H1 (cell line): ENCODE data around the gene CCSAP. TPM values are rescaled to one million over a fixed set of nuclear protein-coding genes. Genes with fewer than 3 reads are reported as not detected.

Experiments used
- CTCF ChIA-PET: fragments of 300-600 bp; sonication (Branson Sonifier 250); formaldehyde crosslinking; loops from one replicate; lab custom pipeline; 2021; ENCODE audit not compliant: partially characterized antibody; lab: Charles Lee
- POLR2A ChIA-PET: fragments of 300-600 bp; sonication (Branson Sonifier 250); formaldehyde crosslinking; loops from one replicate; lab custom pipeline; 2021; ENCODE audit warnings: inconsistent platforms; ENCODE audit not compliant: partially characterized antibody; lab: Charles Lee
- DNase-seq, 2 experiments: peaks; one replicate each; pipeline versions ENCODE4 v3.0.0 to v3.0.0-alpha.2; 2010 to 2022; ENCODE audit warnings: low spot score in 2 of 2, low read depth in 1 of 2, mixed read lengths in 1 of 2
- FAIRE-seq: peaks from 2 replicates; lab custom pipeline; 2011; peaks lifted over from hg19 to GRCh38; lab: Jason Lieb, UNC
- H2AFZ ChIP-seq: 2 replicates; pipeline ENCODE4 v1.8.1; 2012; ENCODE audit warnings: low read length, inconsistent platforms
- H2AK5ac ChIP-seq: 2 replicates; pipeline ENCODE4 v1.6.1; 2013; ENCODE audit warnings: low read depth, low read length
- H2BK120ac ChIP-seq: replicated peaks from 2 replicates; pipeline ENCODE3; 2013; ENCODE audit warnings: low read depth, low read length, inconsistent platforms
- H2BK12ac ChIP-seq: 2 replicates; pipeline ENCODE4 v1.6.1; 2013; ENCODE audit warnings: low read depth, low read length
- H2BK15ac ChIP-seq: 2 replicates; pipeline ENCODE4 v1.6.1; 2013; ENCODE audit warnings: low read length
- H2BK20ac ChIP-seq: 2 replicates; pipeline ENCODE4 v1.6.1; 2013; ENCODE audit warnings: low read length
- H2BK5ac ChIP-seq: 2 replicates; pipeline ENCODE4 v1.6.1; 2013; ENCODE audit warnings: low read depth, low read length
- H3K14ac ChIP-seq: 2 replicates; pipeline ENCODE4 v1.6.1; 2013; ENCODE audit warnings: inconsistent platforms; ENCODE audit not compliant: insufficient read length
- H3K18ac ChIP-seq: 2 replicates; pipeline ENCODE4 v1.6.1; 2013; ENCODE audit warnings: low read length; ENCODE audit errors: extremely low read depth
- H3K23ac ChIP-seq: 2 replicates; pipeline ENCODE4 v1.6.1; 2013; ENCODE audit warnings: inconsistent platforms; ENCODE audit not compliant: insufficient read length
- H3K23me2 ChIP-seq: 2 replicates; pipeline ENCODE4 v1.6.1; 2013; ENCODE audit warnings: low read depth, low read length
- H3K27ac ChIP-seq: 2 replicates; pipeline ENCODE4 v1.6.1; 2011; ENCODE audit warnings: low read depth, low read length, inconsistent platforms
- H3K27me3 ChIP-seq, 4 experiments: replicated peaks in 1 of 4; 1 replicate in 1 of 4; 2 replicates in 3 of 4; pipeline versions ENCODE4 v1.6.1 to v1.8.1; 2011 to 2013; ENCODE audit warnings: low read length in 3 of 4, mild to moderate bottlenecking in 3 of 4, inconsistent platforms in 2 of 4, mixed read lengths in 2 of 4, moderate library complexity in 1 of 4; ENCODE audit not compliant: control insufficient read depth in 3 of 4, insufficient read depth in 3 of 4; ENCODE audit errors: extremely low read depth in 1 of 4
- H3K36me3 ChIP-seq, 4 experiments: 2 replicates each; pipeline versions ENCODE4 v1.6.1 to v1.8.1; 2011 to 2013; ENCODE audit warnings: mild to moderate bottlenecking in 4 of 4, low read length in 3 of 4, moderate library complexity in 2 of 4, control low read depth in 1 of 4, inconsistent platforms in 1 of 4; ENCODE audit not compliant: insufficient read depth in 4 of 4, control insufficient read depth in 2 of 4
- H3K4ac ChIP-seq: replicated peaks from 2 replicates; pipeline ENCODE3; 2013; ENCODE audit warnings: low read length, low read depth, mixed read lengths, inconsistent platforms; ENCODE audit not compliant: insufficient read length
- H3K4me1 ChIP-seq, 4 experiments: replicated peaks in 1 of 4; 1 replicate in 1 of 4; 2 replicates in 3 of 4; pipeline versions ENCODE4 v1.6.1 to v1.8.1; 2011 to 2013; ENCODE audit warnings: low read length in 3 of 4, inconsistent platforms in 2 of 4, mixed read lengths in 1 of 4; ENCODE audit not compliant: insufficient read depth in 4 of 4, control insufficient read depth in 3 of 4
- H3K4me2 ChIP-seq, 2 experiments: 2 replicates each; pipeline versions ENCODE4 v1.6.1 to v1.8.1; 2011 to 2013; ENCODE audit warnings: low read depth in 2 of 2, low read length in 2 of 2, control low read depth in 1 of 2, inconsistent platforms in 1 of 2, mild to moderate bottlenecking in 1 of 2; ENCODE audit not compliant: insufficient read depth in 1 of 2
- H3K4me3 ChIP-seq, 4 experiments: fragments of 200-600, 300-600 bp in 1 of 4; sonication (generic), shearing (Covaris generic), sonication (Bioruptor Twin) in 1 of 4; 2 replicates each; pipeline versions ENCODE4 v1.5.1 to v1.8.1; 2011 to 2016; ENCODE audit warnings: low read length in 4 of 4, low read depth in 3 of 4, control low read depth in 2 of 4, inconsistent platforms in 2 of 4, mild to moderate bottlenecking in 2 of 4, mixed read lengths in 1 of 4, moderate library complexity in 1 of 4; ENCODE audit not compliant: insufficient read depth in 2 of 4; ENCODE audit errors: extremely low read depth in 1 of 4
- H3K56ac ChIP-seq: replicated peaks from 2 replicates; pipeline ENCODE3; 2013; ENCODE audit warnings: low read depth, mild to moderate bottlenecking, mixed read lengths, low read length, inconsistent platforms; ENCODE audit not compliant: insufficient read length
- H3K79me1 ChIP-seq: 2 replicates; pipeline ENCODE4 v1.6.1; 2013; ENCODE audit warnings: low read depth, low read length, control low read depth
- H3K79me2 ChIP-seq, 2 experiments: 2 replicates each; pipeline versions ENCODE4 v1.6.1 to v1.8.1; 2012 to 2013; ENCODE audit warnings: low read length in 2 of 2, mild to moderate bottlenecking in 2 of 2, inconsistent platforms in 1 of 2; ENCODE audit not compliant: insufficient read depth in 2 of 2, control insufficient read depth in 1 of 2
- H3K9ac ChIP-seq, 4 experiments: replicated peaks in 1 of 4; 1 replicate in 1 of 4; 2 replicates in 3 of 4; pipeline versions ENCODE4 v1.6.1 to v1.8.1; 2011 to 2013; ENCODE audit warnings: low read depth in 3 of 4, low read length in 3 of 4, control low read depth in 2 of 4, mild to moderate bottlenecking in 2 of 4, moderate library complexity in 2 of 4, inconsistent platforms in 1 of 4; ENCODE audit errors: extremely low read depth in 1 of 4
- H3K9me3 ChIP-seq, 2 experiments: 2 replicates each; pipeline versions ENCODE4 v1.6.1 to v1.8.1; 2012 to 2013; ENCODE audit warnings: mild to moderate bottlenecking in 2 of 2, moderate library complexity in 2 of 2, control low read depth in 1 of 2, inconsistent platforms in 1 of 2, low read depth in 1 of 2, low read length in 1 of 2, mixed read lengths in 1 of 2; ENCODE audit not compliant: insufficient read depth in 2 of 2
- H4K20me1 ChIP-seq, 2 experiments: replicated peaks in 1 of 2; 2 replicates each; pipeline versions ENCODE3 to v1.8.1; 2011 to 2013; ENCODE audit warnings: inconsistent platforms in 2 of 2, low read length in 2 of 2, mild to moderate bottlenecking in 1 of 2; ENCODE audit not compliant: insufficient read depth in 2 of 2, control insufficient read depth in 1 of 2
- H4K5ac ChIP-seq: 2 replicates; pipeline ENCODE4 v1.6.1; 2013; ENCODE audit warnings: low read length, low read depth, mixed read lengths, inconsistent platforms; ENCODE audit not compliant: insufficient read length
- H4K8ac ChIP-seq: 2 replicates; pipeline ENCODE4 v1.8.0; 2013; ENCODE audit warnings: mild to moderate bottlenecking, moderate library complexity, low read length, inconsistent platforms; ENCODE audit not compliant: insufficient read depth; ENCODE audit errors: extremely low read depth
- H4K91ac ChIP-seq: replicated peaks from 2 replicates; pipeline ENCODE3; 2013; ENCODE audit warnings: low read length, mixed read lengths, inconsistent platforms; ENCODE audit not compliant: insufficient read length
- SIRT6 ChIP-seq: IDR thresholded peaks from one replicate; pipeline ENCODE4 v1.7.1; 2012; ENCODE audit warnings: low read length, inconsistent platforms
- WGBS, 2 experiments: shearing (Covaris generic) in 1 of 2; methylation state at CpG; one replicate each; pipeline versions ENCODE4 v1.1.6 to v1.1.7; 2013 to 2015; ENCODE audit warnings: low lambda C conversion rate in 2 of 2, mixed read lengths in 2 of 2, inconsistent platforms in 1 of 2, low coverage in 1 of 2, missing lambda C conversion rate in 1 of 2; ENCODE audit not compliant: insufficient replicate concordance in 2 of 2, insufficient coverage in 1 of 2, insufficient read length in 1 of 2; ENCODE audit errors: extremely low coverage in 1 of 2, missing lambda C conversion rate in 1 of 2; 5-methylcytosine and 5-hydroxymethylcytosine counted together
- polyA plus RNA-seq, 7 experiments: library from polyadenylated mRNA; depleted of rRNA in 3 of 7; stranded (reverse) in 5 of 7; unstranded in 2 of 7; fragments of >200 nt in 5 of 7; fragments of 200-250 nt in 2 of 7; gene quantifications; 1 replicate in 5 of 7; 2 replicates in 1 of 7; 4 replicates in 1 of 7; pipeline versions ENCODE4 v1.2.1 to v1.2.3, GENCODE V29; 2011 to 2013; ENCODE audit warnings: missing spikeins in 2 of 7, mixed read lengths in 2 of 7
- total RNA-seq: library from RNA; stranded (reverse); fragmentation: NEBNext Ultra II Directional; extraction: Animal tissue kit (Norgen Biotek cat#: 25700); gene quantifications from 2 replicates; pipeline ENCODE4 v1.2.1, GENCODE V29; 2021

CCSAP gene
- total and polyA plus RNA-seq, 2 of the 8 experiments (the other 6 are each of a cell fraction or from before 2014, with no cell fraction given), result 3.5 to 17.2 TPM

DNA sequence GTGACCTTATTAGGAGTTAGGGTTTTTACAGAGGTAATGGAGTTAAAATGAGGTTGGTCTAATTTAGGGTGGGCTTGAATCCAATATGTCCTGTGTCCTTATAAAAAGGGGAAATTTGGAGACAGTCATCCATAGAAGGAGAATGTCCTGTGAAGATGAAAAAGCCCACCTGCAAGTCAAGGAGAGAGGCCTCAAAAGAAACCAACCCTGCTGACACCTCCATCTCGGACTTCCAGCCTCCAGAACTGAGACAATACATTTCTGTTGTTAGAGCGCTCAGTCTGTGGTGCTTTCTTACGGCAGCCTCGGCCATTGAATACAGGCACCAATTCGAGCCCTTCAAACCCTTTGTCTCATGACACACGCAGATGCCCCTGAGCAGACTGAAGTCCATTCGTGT is 47.3 kb upstream of the CCSAP start:
- no peaks in the 10 kb centered on the region; a peak in 1 of 7 replicates for H3K4me1 ChIP-seq
- no peak overlapping the region for H3K4me2 ChIP-seq
- DNase-seq (no peak), FAIRE-seq (no peak)
- no peak overlapping the region for H2BK15ac ChIP-seq
- H3K4me3 ChIP-seq, result no peak overlapping the region
- H3K36me3 ChIP-seq, result no peaks in the 10 kb centered on the region
- POLR2A ChIA-PET, result no interaction called here
- no peak overlapping the region for H2BK20ac ChIP-seq
- no peaks in the 10 kb centered on the region for H3K23me2 ChIP-seq
- H3K14ac ChIP-seq, result no peak overlapping the region
- no peak overlapping the region for H3K18ac ChIP-seq
- H3K79me1 ChIP-seq, result no peaks in the 10 kb centered on the region
- H3K9me3 ChIP-seq, result no peaks in the 10 kb centered on the region
- H3K56ac ChIP-seq, result no peak overlapping the region
- H4K20me1 ChIP-seq, result no peaks in the 10 kb centered on the region
- no peak overlapping the region for H4K8ac ChIP-seq
- whole genome bisulfite sequencing, 2 experiments, result 92% methylated on average over 7 of the region's 7 CpGs; no CpG with 5 or more reads in 1 of the 2 experiments
- no peak overlapping the region for H3K9ac ChIP-seq
- H2AFZ ChIP-seq, result no peak overlapping the region
- no peak overlapping the region for H3K23ac ChIP-seq
- no peak overlapping the region; the same call in 1 of the 2 replicates for H2AK5ac ChIP-seq
- H2BK5ac ChIP-seq, result no peak overlapping the region
- no peak overlapping the region for H4K5ac ChIP-seq
- CTCF ChIA-PET, result no interaction called here
- H2BK120ac ChIP-seq, result no peak overlapping the region
- H3K27me3 ChIP-seq, result no peaks in the 10 kb centered on the region
- H3K79me2 ChIP-seq, result no peaks in the 10 kb centered on the region
- H3K4ac ChIP-seq, result no peak overlapping the region
- H2BK12ac ChIP-seq, result no peak overlapping the region
- H3K27ac ChIP-seq, result no peak overlapping the region
- no peak overlapping the region for H4K91ac ChIP-seq
- no peak for TF ChIP-seq SIRT6
